BJ (cell line): ENCODE data around the gene TRABD2B. TPM values are rescaled to one million over a fixed set of nuclear protein-coding genes. Genes with fewer than 3 reads are reported as not detected.

Source experiments
- CTCF ChIA-PET: fragments of 350-600 bp; formaldehyde crosslinking; extraction: SDS; loops from one replicate; lab custom pipeline; 2021; ENCODE audit warnings: antibody characterized with exemption, inconsistent platforms; lab: Yijun Ruan, JAX
- POLR2A ChIA-PET: fragments of 300-600 bp; sonication (Branson Sonifier 250); formaldehyde crosslinking; extraction: SDS; loops from one replicate; lab custom pipeline; 2021; ENCODE audit warnings: antibody characterized with exemption; lab: Charles Lee
- DNase-seq: peaks from one replicate; pipeline ENCODE4 v3.0.0-alpha.2; 2011; ENCODE audit warnings: low read depth
- H3K27me3 ChIP-seq: 2 replicates; pipeline ENCODE4 v1.6.0; 2011; ENCODE audit warnings: low read length; ENCODE audit not compliant: control insufficient read depth, insufficient read depth
- H3K36me3 ChIP-seq: 2 replicates; pipeline ENCODE4 v1.5.1; 2011; ENCODE audit warnings: low read length; ENCODE audit not compliant: control insufficient read depth, insufficient read depth
- H3K4me3 ChIP-seq: 2 replicates; pipeline ENCODE4 v1.5.1; 2011; ENCODE audit warnings: low read depth, mild to moderate bottlenecking, control low read depth, low read length
- polyA plus RNA-seq: library from polyadenylated mRNA; depleted of rRNA; stranded (reverse); fragments of >200 nt; gene quantifications from 2 replicates; pipeline ENCODE4 v1.2.3, GENCODE V29; 2011
- TF ChIP-seq, protein P1 (sequence below): IDR thresholded peaks from 2 replicates; pipeline ENCODE4 v1.5.1; 2011; ENCODE audit warnings: low read depth, mild to moderate bottlenecking, control low read depth, inconsistent platforms, low read length, moderate library complexity; ENCODE audit not compliant: insufficient read depth

Gene TRABD2B
- polyA plus RNA-seq, 1 experiment = not detected

DNA sequence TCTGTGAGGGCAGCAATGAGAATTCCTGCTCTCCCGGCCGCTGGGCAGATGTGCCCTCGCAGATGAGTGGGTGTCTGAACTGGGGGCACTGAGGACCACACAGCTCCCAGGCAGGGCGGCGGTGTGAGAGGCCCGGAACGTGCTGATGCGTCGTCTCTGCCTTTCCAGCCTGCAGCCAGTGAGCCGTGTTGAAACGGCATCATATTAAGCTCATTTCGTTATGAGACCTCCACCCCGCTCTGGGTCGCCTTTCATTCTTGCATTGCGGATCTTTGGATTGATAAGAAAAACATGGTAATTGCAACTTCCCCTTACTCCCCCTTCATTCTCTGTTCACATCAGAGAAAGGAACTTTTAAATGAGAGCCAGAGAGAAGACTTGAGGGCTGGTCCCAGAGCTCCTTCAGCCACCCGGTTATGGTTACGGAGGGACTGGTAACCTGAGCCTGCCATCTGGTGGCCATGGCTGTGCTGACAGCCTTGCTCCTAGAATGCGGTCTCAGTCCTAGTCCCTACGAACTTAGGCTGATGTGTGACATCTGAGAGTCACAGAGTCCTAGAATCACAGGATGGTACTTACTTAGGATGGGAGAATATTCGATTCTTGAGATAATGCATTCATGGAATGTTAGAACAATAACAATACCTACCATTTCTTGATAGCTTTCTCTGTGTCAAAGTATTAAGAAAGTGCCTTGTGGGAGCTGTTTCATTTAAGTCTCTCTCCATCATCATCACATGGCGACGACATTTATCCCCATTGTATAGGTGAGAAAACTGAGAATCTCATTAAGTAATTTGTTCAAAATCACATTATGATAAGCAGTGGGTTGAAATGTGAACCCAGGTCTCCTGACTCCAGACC is 271.0 kb downstream of the TRABD2B start:
- TF ChIP-seq, protein P1, sequence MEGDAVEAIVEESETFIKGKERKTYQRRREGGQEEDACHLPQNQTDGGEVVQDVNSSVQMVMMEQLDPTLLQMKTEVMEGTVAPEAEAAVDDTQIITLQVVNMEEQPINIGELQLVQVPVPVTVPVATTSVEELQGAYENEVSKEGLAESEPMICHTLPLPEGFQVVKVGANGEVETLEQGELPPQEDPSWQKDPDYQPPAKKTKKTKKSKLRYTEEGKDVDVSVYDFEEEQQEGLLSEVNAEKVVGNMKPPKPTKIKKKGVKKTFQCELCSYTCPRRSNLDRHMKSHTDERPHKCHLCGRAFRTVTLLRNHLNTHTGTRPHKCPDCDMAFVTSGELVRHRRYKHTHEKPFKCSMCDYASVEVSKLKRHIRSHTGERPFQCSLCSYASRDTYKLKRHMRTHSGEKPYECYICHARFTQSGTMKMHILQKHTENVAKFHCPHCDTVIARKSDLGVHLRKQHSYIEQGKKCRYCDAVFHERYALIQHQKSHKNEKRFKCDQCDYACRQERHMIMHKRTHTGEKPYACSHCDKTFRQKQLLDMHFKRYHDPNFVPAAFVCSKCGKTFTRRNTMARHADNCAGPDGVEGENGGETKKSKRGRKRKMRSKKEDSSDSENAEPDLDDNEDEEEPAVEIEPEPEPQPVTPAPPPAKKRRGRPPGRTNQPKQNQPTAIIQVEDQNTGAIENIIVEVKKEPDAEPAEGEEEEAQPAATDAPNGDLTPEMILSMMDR = peak; percentile 95
- no peak overlapping the region for H3K4me3 ChIP-seq
- H3K36me3 ChIP-seq = no peaks in the 10 kb centered on the region
- DNase-seq = no peak
- ChIA-PET CTCF (interaction anchor here (0.6 to 5.0 kb wide), 50 partner anchors 9 to 954 kb away, joined by 3 to 50 read pairs (median 4); partner anchors contain the start of gene FOXD2), POLR2A (interaction anchor here (0.7 kb wide), 1 partner anchor 294 kb away, joined by 3 read pairs; no protein-coding TSS in a partner anchor)
- H3K27me3 ChIP-seq = peaks cover 15% of the 10 kb centered on the region

DNA sequence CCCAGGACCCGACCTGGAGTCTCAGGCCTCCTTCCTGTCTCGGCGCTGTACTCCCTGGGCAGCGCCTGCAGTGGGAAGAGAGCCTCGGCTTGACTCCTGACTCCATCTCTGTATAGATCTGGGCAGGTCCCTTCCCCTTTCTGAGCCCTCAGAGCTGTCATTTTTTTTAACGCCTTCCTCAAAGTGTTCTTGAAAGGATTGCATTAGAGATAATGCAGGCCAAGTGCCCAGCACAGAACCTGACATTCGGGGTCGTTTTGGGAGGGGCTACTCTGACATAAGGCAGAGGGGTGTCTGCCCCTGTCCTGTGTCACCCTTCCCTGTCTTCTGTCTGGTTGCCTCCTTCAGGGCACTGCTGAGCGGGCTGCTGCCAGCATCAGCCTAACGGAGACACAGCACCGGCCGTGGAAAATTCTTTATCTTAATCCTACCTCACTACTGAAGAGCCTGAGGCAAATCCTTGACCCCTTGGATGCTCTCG is 271.6 kb downstream of the TRABD2B start:
- no peak overlapping the region for H3K4me3 ChIP-seq
- ChIA-PET POLR2A (interaction anchor here (0.7 kb wide), 1 partner anchor 293 kb away, joined by 3 read pairs; no protein-coding TSS in a partner anchor), CTCF (interaction anchor here (0.6 to 5.0 kb wide), 44 partner anchors 8 to 550 kb away, joined by 3 to 50 read pairs (median 4); partner anchors contain the start of gene FOXD2)
- no peaks in the 10 kb centered on the region for H3K36me3 ChIP-seq
- H3K27me3 ChIP-seq = peaks cover 12% of the 10 kb centered on the region
- no peak for DNase-seq
- TF ChIP-seq, protein P1 = no peak

DNA sequence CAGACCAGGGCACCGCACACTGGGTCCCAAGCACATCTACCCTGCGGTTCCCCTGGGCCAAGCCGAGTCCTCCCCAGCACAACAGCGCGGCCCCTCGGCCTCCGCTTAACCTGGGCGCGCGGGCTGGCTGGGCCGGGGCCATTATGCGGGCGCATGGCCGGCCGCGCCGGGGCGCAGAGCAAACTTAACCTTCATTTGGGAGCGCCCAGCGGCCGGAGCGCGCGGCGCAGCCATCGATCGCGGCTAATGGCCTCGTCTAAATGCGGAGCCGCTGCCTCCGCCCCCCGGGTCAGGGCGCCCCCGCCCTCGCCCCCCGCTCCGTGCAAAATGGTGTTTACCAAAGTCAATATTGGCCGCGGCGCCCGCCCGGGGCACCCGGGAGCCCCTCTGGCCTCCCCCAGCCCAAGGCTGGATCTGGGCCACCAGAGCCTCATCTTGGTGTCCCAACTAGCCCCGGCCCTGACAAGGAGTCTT is 272.1 kb downstream of the TRABD2B start:
- Histone ChIP-seq H3K4me3 (no peak overlapping the region), H3K36me3 (no peaks in the 10 kb centered on the region), H3K27me3 (peaks cover 12% of the 10 kb centered on the region)
- POLR2A ChIA-PET = no interaction called here
- CTCF ChIA-PET = interaction anchor here (1.7 to 5.0 kb wide), 3 partner anchors 10 to 336 kb away, joined by 5 to 34 read pairs (median 9); no protein-coding TSS in a partner anchor
- no peak for DNase-seq
- TF ChIP-seq, protein P1 = no peak

- POLR2A ChIA-PET = no interaction called here
- Histone ChIP-seq H3K27me3 (peaks cover 12% of the 10 kb centered on the region), H3K36me3 (no peaks in the 10 kb centered on the region), H3K4me3 (no peak overlapping the region)
- no peak for DNase-seq
- TF ChIP-seq, protein P1 = no peak
- CTCF ChIA-PET = interaction anchor here (0.6 to 5.0 kb wide), 3 partner anchors 137 to 336 kb away, joined by 3 to 34 read pairs (median 5); no protein-coding TSS in a partner anchor
Observed at GRCh38 chr1:47724432-47724999, 272.7 kb downstream of the TRABD2B start.
